ENCODE results near the gene DHDH. TPM values are rescaled to one million over a fixed set of nuclear protein-coding genes. Genes with fewer than 3 reads are reported as not detected.

Gene DHDH
- total RNA-seq, 2 experiments from 2014 or later = 0.96 to 1.1 TPM

DNA sequence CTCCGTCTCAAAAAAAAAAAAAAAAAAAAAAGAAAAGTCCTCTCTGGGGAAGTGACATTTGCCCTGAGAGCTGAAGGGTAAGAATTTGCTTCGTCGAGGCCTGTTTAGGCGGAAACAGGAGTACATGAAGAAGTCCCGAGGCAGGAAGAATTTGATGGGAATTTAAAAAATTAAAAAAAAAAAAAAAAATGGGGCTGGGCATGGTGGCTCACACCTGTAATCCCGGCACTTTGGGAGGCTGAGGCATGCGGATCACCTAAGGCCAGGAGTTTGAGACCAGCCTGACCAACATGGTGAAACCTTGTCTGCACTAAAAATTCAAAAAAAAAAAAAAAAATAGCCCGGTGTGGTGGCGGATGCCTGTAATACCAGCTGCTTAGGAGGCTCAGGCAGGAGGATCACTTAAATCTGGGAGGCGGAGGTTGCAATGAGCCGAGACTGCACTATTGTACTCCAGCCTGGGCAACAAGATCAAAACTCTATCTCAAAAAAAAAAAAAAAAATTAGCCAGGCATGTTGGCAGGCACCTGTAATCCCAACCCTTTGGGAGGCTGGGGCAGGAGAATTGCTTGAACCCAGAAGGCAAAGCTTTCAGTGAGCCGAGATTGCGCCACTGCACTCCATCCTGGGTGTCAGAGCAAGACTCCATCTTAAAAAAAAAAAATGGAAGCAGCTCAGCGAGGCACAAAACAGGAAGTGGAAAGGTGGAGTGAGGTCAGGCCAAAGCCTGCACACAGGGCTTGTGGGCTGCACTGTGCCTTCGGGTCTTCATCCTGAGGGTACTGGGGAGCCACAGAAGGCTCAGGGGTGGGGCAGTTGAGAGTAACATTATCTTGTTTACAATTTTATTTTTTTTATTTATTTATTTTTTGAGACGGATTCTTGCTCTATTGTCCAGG, 26.1 kb downstream of the DHDH start:
- H3K4me3 Mint-ChIP-seq = no peak overlapping the region
- peaks cover 77% of the 10 kb centered on the region for H3K4me1 Mint-ChIP-seq
- H3K27ac Mint-ChIP-seq = peak overlapping the region; percentile 69
- peaks cover 43% of the 10 kb centered on the region for H3K36me3 Mint-ChIP-seq
- H3K9me3 Mint-ChIP-seq (ENCODE audit: low read depth) = no peaks in the 10 kb centered on the region
- ATAC-seq = no peak
- peak; percentile 73 for DNase-seq
- CTCF ChIA-PET = interaction anchor here (1.2 to 1.7 kb wide), 4 partner anchors 11 to 117 kb away, joined by 3 to 7 read pairs (median 4); partner anchors contain the start of genes GYS1 and RUVBL2
- no peaks in the 10 kb centered on the region for H3K27me3 Mint-ChIP-seq

DNA sequence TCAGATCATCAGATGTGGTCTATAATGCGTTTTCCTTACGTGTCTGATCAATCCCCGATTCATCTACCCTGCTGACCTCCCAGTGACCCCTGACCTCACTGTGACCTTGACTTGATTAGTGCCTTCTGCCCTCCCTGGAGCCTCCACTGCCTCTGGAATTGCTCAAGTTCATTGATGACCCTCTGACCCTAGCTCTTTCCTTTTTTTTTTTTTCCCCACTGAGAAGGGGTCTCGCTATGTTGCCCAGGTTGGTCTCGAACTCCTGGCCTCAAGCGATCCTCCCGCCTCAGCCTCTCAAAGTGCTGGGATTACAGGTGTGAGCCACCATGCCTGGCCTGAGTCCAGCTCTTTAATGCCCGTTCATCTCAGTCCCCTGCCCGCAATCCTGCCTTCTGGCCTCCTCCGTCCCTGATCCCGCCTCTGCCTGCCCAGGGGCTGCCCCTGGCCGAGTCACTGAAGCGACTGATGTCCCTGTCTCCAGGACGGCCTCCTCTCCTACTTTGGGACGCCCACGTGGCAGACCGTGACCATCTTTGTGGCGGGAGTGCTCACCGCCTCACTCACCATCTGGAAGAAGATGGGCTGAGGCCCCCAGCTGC, 27.7 kb downstream of the DHDH start:
- peaks cover 76% of the 10 kb centered on the region for H3K4me1 Mint-ChIP-seq
- peak overlapping the region; percentile 79 for H3K27ac Mint-ChIP-seq
- no peaks in the 10 kb centered on the region for H3K9me3 Mint-ChIP-seq (ENCODE audit: low read depth)
- H3K36me3 Mint-ChIP-seq = peaks cover 39% of the 10 kb centered on the region
- DNase-seq (peak; percentile 50), ATAC-seq (no peak)
- H3K27me3 Mint-ChIP-seq = no peaks in the 10 kb centered on the region
- no peak overlapping the region for H3K4me3 Mint-ChIP-seq
- CTCF ChIA-PET = interaction anchor here (1.3 to 1.7 kb wide), 3 partner anchors 32 to 166 kb away, joined by 4 to 5 read pairs (median 5); partner anchors contain the start of genes GYS1 and RUVBL2

DNA sequence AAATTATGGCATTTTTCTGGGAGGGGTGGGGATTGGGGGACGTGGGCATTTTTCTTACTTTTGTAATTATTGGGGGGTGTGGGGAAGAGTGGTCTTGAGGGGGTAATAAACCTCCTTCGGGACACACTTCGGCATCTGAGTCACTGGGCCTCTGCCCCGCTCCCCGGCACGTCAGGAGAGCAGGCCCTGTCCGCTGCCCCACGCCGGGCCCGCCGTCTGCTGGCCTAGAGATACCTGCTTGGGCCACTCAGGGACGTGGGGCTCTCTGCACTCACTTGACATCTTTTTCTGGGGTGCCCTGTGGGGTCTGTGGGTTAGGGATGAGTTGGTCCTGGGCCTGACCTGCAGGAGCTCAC, 28.2 kb downstream of the DHDH start:
- no peaks in the 10 kb centered on the region for H3K9me3 Mint-ChIP-seq (ENCODE audit: low read depth)
- H3K36me3 Mint-ChIP-seq = peaks cover 41% of the 10 kb centered on the region
- no peaks in the 10 kb centered on the region for H3K27me3 Mint-ChIP-seq
- CTCF ChIA-PET = interaction anchor here (1.2 to 1.5 kb wide), 3 partner anchors 9 to 166 kb away, joined by 5 to 11 read pairs (median 5); partner anchors contain the start of genes GYS1 and RUVBL2
- peak overlapping the region; percentile 99 for H3K4me3 Mint-ChIP-seq
- DNase-seq = no peak
- H3K4me1 Mint-ChIP-seq = peaks cover 78% of the 10 kb centered on the region
- peak overlapping the region; percentile 97 for H3K27ac Mint-ChIP-seq
- no peak for ATAC-seq

DNA sequence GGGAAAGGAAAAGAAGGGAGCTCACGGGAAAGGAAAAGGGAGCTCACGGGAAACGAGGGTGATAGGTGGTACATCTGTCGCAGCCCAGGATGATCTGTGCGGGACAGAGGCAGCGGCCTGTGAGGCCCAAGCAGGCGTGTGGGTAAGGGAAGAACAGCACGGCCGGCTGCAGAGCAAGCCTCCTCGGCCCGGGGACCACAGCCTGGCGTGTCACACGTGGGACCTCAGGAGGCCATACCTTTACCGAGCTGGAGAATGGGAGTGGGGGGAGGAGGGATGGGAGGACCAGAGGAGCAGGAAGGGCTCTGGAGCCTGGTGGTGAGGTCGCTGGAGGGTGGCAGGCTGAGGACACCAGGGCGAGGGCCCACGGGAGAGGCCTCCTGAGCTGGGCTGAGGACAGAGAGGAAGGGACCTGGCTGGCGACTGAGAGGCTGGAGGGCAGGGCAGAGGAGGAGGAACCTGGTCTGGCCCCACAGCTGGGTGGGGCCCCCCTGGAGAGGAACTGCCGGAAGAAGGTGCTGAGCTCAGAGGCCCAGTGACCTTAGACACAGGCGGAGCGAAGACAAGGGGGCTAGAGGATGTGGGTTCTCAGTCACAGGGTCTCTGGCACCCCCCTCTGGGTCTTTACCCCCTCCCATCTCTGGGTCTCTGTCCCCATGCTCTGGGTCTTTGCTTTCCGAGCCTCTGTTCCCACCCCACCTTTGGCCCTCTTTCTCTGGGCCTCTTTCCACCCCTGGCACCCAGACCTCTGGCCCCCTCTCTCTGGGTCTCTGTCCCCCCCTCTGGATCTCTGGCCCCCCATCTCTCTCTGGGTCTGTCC, 28.7 kb downstream of the DHDH start:
- no peaks in the 10 kb centered on the region for H3K27me3 Mint-ChIP-seq
- H3K27ac Mint-ChIP-seq = peak overlapping the region; percentile 97
- H3K9me3 Mint-ChIP-seq (ENCODE audit: low read depth) = no peaks in the 10 kb centered on the region
- peaks cover 42% of the 10 kb centered on the region for H3K36me3 Mint-ChIP-seq
- H3K4me3 Mint-ChIP-seq = peak overlapping the region; percentile 99
- ATAC-seq (peak; percentile 35), DNase-seq (peak; percentile 85)
- peaks cover 78% of the 10 kb centered on the region for H3K4me1 Mint-ChIP-seq
- CTCF ChIA-PET = interaction anchor here (1.0 to 1.5 kb wide), 4 partner anchors 8 to 167 kb away, joined by 3 to 11 read pairs (median 5); partner anchors contain the start of genes GYS1 and RUVBL2

DNA sequence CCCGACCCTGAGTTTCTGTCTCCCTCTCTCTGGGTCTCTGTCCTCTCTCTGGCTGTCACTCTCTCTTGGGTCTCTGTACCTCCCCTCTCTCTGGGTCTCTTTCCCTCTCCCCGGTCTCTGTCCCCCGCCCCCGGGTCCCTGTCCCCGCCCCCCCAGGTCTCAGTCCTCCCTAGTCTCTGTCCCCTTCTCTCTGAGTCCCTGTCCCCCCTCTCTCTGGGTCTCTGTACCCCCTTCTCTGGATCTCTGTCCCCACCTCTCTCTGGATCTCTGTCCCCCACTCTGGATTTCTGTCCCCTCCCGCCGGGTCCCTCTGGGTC, 29.3 kb downstream of the DHDH start:
- CTCF ChIA-PET = interaction anchor here (1.0 to 1.5 kb wide), 4 partner anchors 8 to 168 kb away, joined by 3 to 11 read pairs (median 5); partner anchors contain the start of genes GYS1 and RUVBL2
- Mint-ChIP-seq H3K4me1 (peaks cover 76% of the 10 kb centered on the region), H3K4me3 (peak overlapping the region; percentile 99), H3K9me3 (ENCODE audit: low read depth) (no peaks in the 10 kb centered on the region), H3K27me3 (no peaks in the 10 kb centered on the region), H3K36me3 (peaks cover 39% of the 10 kb centered on the region), H3K27ac (peak overlapping the region; percentile 97)
- DNase-seq = no peak
- ATAC-seq = no peak

DNA sequence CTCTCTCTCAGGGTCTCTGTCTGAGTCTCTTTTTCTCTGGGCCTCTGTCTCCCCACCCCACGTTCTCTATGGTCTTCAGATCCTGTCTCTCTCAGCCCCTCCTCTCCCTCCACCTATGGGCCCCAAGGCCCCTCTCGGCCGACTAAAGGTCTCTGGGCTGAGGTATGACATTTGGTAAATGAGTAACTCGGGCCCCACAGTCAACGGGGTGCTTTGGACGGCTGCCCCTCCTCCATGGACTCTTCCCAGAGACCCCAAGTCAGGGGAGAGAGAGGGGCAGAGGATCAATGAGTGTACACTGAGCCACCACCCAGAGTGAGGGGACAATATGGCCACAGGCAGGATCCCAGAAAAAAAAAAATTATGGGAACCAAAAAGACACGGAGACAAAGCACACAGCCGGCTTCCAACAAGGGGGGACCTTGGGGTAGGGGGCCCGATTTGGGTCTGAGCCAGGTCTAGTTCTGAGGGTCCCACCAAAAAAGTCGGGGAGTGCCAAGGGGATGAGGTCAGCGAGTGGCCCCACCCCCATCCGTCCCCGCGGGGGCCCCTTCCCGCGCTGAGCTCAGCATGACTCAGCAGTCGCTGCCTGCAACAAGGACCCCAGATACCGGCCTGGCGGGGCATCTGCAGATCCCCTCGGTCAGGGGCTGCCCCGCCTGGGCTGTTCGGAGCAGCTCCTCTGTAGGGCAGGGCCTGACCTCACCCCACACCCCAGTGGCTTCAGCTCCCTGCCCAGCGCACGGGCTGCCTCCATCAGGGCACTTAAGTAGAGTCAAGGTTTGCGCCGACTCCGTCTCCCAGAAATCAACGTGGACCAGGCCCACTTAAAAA, 30.1 kb downstream of the DHDH start:
- ATAC-seq (peak; percentile 25), DNase-seq (peak; percentile 90)
- peak overlapping the region; percentile 99 for H3K4me3 Mint-ChIP-seq
- H3K9me3 Mint-ChIP-seq (ENCODE audit: low read depth) = no peaks in the 10 kb centered on the region
- H3K4me1 Mint-ChIP-seq = peaks cover 73% of the 10 kb centered on the region
- H3K27ac Mint-ChIP-seq = peak overlapping the region; percentile 97
- H3K27me3 Mint-ChIP-seq = no peaks in the 10 kb centered on the region
- H3K36me3 Mint-ChIP-seq = peaks cover 37% of the 10 kb centered on the region
- CTCF ChIA-PET = interaction anchor here (0.6 to 1.5 kb wide), 5 partner anchors 30 to 120 kb away, joined by 3 to 5 read pairs (median 4); partner anchors contain the start of genes GYS1, NUCB1 and RUVBL2

DNA sequence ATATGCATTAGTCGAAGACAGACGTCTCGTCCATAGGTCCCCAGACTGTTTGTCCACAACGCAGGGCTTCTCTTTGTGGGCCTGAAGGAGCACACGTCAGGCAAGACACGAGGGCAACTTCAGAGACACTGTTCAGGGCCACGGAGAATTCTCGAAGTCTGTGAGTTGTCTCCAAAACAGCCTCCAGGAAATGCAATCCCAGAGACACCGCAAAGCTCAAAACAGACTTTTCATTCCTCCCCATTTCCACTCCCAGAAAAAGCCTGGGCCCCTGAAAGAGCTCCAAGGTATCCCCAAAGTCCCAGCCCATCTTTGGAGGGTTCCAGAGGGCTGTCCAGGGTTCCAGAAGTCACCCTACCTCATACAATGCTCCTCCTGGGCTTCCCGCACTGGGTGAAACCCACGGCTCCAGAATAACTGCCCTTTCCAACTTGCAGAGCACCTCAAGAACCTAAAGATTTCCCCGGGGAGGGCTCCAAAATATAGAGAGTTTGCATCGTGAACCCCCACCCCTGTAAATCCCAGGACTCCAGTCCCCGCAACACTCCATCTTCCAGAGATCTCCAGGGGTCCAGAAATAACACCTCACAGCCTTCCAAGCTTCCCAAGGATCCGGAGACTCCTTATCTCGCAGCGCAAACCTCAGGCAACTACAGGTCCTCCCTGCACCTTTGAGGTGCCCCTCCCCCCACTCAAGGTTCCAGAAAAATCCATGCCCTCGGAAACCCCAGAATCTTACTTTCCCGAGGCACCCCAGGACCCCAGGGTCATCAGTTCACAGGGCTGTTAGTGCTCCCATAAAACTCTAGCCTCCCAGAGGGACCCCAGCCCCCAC, 30.9 kb downstream of the DHDH start:
- Mint-ChIP-seq H3K4me1 (peaks cover 67% of the 10 kb centered on the region), H3K27ac (peak overlapping the region; percentile 97), H3K9me3 (ENCODE audit: low read depth) (no peaks in the 10 kb centered on the region), H3K4me3 (peak overlapping the region; percentile 99), H3K36me3 (peaks cover 37% of the 10 kb centered on the region), H3K27me3 (no peaks in the 10 kb centered on the region)
- CTCF ChIA-PET = interaction anchor here (1.0 to 1.5 kb wide), 4 partner anchors 29 to 121 kb away, joined by 3 to 5 read pairs (median 4); partner anchors contain the start of genes GYS1, NUCB1 and RUVBL2
- ATAC-seq (no peak), DNase-seq (peak; percentile 47)

DNA sequence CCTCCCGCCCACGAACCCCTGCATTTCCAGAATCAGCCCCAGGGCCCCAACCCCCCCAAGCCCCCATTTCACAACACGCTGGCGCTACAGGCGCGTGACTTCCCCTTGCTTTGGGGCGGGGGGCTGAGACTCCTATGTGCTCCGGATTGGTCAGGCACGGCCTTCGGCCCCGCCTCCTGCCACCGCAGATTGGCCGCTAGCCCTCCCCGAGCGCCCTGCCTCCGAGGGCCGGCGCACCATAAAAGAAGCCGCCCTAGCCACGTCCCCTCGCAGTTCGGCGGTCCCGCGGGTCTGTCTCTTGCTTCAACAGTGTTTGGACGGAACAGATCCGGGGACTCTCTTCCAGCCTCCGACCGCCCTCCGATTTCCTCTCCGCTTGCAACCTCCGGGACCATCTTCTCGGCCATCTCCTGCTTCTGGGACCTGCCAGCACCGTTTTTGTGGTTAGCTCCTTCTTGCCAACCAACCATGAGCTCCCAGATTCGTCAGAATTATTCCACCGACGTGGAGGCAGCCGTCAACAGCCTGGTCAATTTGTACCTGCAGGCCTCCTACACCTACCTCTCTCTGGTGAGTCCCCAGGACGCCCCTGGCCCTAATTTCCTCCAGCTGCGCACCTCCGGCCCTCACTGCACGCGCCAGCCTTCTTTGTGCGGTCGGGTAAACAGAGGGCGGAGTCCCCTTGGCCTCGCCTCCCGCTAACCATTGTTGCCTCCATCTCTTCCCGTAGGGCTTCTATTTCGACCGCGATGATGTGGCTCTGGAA, 31.7 kb downstream of the DHDH start, which contains the start of gene FTL:
TSS of gene FTL (plus strand) at position 270 of the 766 bp plus-strand sequence. CDS start at position 469, 199 bp downstream.
- peak within 1 kb of the TSS; percentile 97 for H3K27ac Mint-ChIP-seq
- peaks cover 67% of the 10 kb centered on the region for H3K4me1 Mint-ChIP-seq
- DNase-seq (peak; percentile 96), ATAC-seq (peak; percentile 70)
- peak within 1 kb of the TSS; percentile 99 for H3K4me3 Mint-ChIP-seq
- H3K36me3 Mint-ChIP-seq = peaks cover 41% of the 10 kb centered on the region
- CTCF ChIA-PET = interaction anchor here (1.2 to 3.6 kb wide), 4 partner anchors 18 to 122 kb away, joined by 3 to 20 read pairs (median 12); partner anchors contain the start of genes GYS1 and RUVBL2
- no peaks in the 10 kb centered on the region for H3K27me3 Mint-ChIP-seq
- H3K9me3 Mint-ChIP-seq (ENCODE audit: low read depth) = no peaks in the 10 kb centered on the region

DNA sequence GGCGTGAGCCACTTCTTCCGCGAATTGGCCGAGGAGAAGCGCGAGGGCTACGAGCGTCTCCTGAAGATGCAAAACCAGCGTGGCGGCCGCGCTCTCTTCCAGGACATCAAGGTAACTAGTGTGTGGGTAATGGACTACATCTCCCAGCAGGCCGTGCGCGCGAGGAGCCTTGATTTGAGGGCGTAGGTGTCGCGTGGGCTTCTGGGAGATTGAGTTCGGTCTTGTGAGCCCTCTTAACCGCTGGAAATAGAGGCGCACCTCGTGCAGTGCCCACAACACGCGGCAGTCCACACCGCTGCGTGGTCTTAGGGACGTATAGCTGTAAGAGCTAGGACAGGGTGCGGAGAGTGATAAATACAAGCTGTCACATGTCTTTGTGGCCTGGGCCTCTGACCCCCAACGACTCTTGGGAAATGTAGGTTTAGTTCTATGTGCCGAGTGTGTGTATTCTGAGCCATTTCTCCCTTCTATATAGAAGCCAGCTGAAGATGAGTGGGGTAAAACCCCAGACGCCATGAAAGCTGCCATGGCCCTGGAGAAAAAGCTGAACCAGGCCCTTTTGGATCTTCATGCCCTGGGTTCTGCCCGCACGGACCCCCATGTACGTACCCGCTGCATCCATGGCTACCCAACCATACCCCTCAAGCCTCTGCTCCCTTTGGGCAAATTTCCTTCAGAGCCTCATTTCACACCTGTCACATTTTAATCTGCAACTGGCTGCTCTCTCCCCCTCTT, 32.5 kb downstream of the DHDH start:
- Mint-ChIP-seq H3K9me3 (ENCODE audit: low read depth) (no peaks in the 10 kb centered on the region), H3K27me3 (no peaks in the 10 kb centered on the region), H3K4me1 (peaks cover 67% of the 10 kb centered on the region), H3K4me3 (peak overlapping the region; percentile 99), H3K36me3 (peaks cover 41% of the 10 kb centered on the region), H3K27ac (peak overlapping the region; percentile 97)
- ATAC-seq (peak; percentile 34), DNase-seq (peak; percentile 95)
- CTCF ChIA-PET = interaction anchor here (1.0 to 3.6 kb wide), 6 partner anchors 11 to 130 kb away, joined by 3 to 20 read pairs (median 6); partner anchors contain the start of genes GYS1, HSD17B14 and RUVBL2
